ENCODE results near the gene ARMC5.
"Not testable (repeated sequence)": the region's sequence is repeated elsewhere in the genome, so short reads cannot be mapped to it uniquely, and the experiment has no call there.

ARMC5 gene

GRCh38 chr16:31458844-31459686 is at the start of gene ARMC5:
Gene ARMC5, plus strand, starts transcription at chr16:31459501. Its CDS starts 24 bp downstream, at chr16:31459525.
- DNase-seq (ENCODE audit: low spot score): peak; percentile 95
- no peak for FAIRE-seq

GRCh38 chr16:31410082-31410481 is 49.2 kb upstream of the ARMC5 start:
- DNase-seq (ENCODE audit: low spot score) (no peak), FAIRE-seq (no peak)

- no peak for DNase-seq (ENCODE audit: low spot score)
- FAIRE-seq: no peak
These were observed 48.1 kb upstream of the ARMC5 start for GRCh38 chr16:31411024-31411844.

- DNase-seq (ENCODE audit: low spot score) (no peak), FAIRE-seq (no peak)
These were observed 46.6 kb upstream of the ARMC5 start for GRCh38 chr16:31412750-31413149.

- FAIRE-seq (no peak), DNase-seq (ENCODE audit: low spot score) (no peak)
These were observed 45.9 kb upstream of the ARMC5 start for GRCh38 chr16:31413381-31413780.

GRCh38 chr16:31413943-31414342 is 45.4 kb upstream of the ARMC5 start:
- FAIRE-seq (no peak), DNase-seq (ENCODE audit: low spot score) (no peak)

- DNase-seq (ENCODE audit: low spot score) (no peak), FAIRE-seq (no peak)
These were observed 44.6 kb upstream of the ARMC5 start for GRCh38 chr16:31414706-31415105.

- DNase-seq (ENCODE audit: low spot score) (no peak), FAIRE-seq (no peak)
These were observed 42.9 kb upstream of the ARMC5 start for GRCh38 chr16:31416371-31416770.

GRCh38 chr16:31417036-31417435 is 42.3 kb upstream of the ARMC5 start:
- DNase-seq (ENCODE audit: low spot score); FAIRE-seq: not testable (repeated sequence)

- DNase-seq (ENCODE audit: low spot score): no peak
- no peak for FAIRE-seq
These were observed 41.4 kb upstream of the ARMC5 start for GRCh38 chr16:31417916-31418315.

- FAIRE-seq (no peak), DNase-seq (ENCODE audit: low spot score) (no peak)
These were observed 39.3 kb upstream of the ARMC5 start for GRCh38 chr16:31420037-31420436.

GRCh38 chr16:31421587-31421986 is 37.7 kb upstream of the ARMC5 start:
- DNase-seq (ENCODE audit: low spot score): no peak
- no peak for FAIRE-seq

GRCh38 chr16:31423241-31423640 is 36.1 kb upstream of the ARMC5 start:
- DNase-seq (ENCODE audit: low spot score) (no peak), FAIRE-seq (no peak)

- DNase-seq (ENCODE audit: low spot score): no peak
- FAIRE-seq: no peak
These were observed 35.5 kb upstream of the ARMC5 start for GRCh38 chr16:31423801-31424200.

GRCh38 chr16:31427441-31428278 is 31.6 kb upstream of the ARMC5 start:
- DNase-seq (ENCODE audit: low spot score) (no peak), FAIRE-seq (no peak)

- DNase-seq (ENCODE audit: low spot score) (no peak), FAIRE-seq (no peak)
These were observed 31.1 kb upstream of the ARMC5 start, which contains the start of gene COX6A2 for GRCh38 chr16:31428279-31428597. Gene COX6A2, minus strand, starts transcription at chr16:31428360. Its CDS starts 35 bp downstream, at chr16:31428325.

- no peak for DNase-seq (ENCODE audit: low spot score)
- FAIRE-seq: no peak
These were observed 30.6 kb upstream of the ARMC5 start for GRCh38 chr16:31428638-31429247.

- FAIRE-seq: no peak
These were observed 30.0 kb upstream of the ARMC5 start for GRCh38 chr16:31429314-31429713.

GRCh38 chr16:31429796-31430195 is 29.5 kb upstream of the ARMC5 start:
- no peak for DNase-seq (ENCODE audit: low spot score)
- no peak for FAIRE-seq

More at GRCh38 chr16:31429314-31429713, 30.0 kb upstream of the ARMC5 start:
- DNase-seq (ENCODE audit: low spot score): no peak

- DNase-seq (ENCODE audit: low spot score) (no peak), FAIRE-seq (no peak)
These were observed 28.8 kb upstream of the ARMC5 start for GRCh38 chr16:31430380-31431052.

Measured in RCC 7860 (cell line).